Measurements from ENCODE around the gene PPP3CB. TPM values are rescaled to one million over a fixed set of nuclear protein-coding genes. Genes with fewer than 3 reads are reported as not detected.
A peak's percentile ranks its signal among the peaks of the same experiment; 100 is the strongest.

The PPP3CB gene
- total RNA-seq, 1 experiment from 2014 or later = 41.3 TPM

DNA sequence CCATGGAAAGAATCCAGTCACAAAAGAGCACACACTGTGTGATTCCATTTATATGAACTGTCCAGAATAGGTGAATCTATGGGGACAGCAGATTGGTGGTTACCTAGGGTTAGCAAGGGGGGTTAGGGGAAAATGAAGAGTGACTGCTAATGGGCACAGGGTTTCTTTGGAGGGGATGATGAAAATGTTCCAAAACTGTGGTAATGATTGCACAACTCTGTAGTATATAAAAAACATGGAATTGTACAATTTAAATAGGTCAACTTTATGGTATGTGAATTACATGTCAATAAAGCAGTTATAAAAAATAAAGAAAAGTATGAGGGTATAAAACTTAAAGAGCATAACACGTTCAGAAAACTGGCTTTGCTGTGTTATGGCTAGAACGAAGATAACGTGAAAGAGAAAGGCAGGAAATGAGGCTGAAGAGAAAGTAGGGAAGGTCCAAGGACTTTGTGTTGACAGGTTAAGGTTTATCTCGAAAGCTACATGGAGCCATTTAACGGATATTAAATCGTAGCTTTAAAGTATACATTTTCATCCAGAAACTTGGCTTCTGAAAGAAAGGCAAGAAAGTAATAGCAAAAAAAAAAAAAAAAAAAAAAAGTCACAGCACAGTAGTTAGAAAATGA lies 36.0 kb downstream of the PPP3CB start:
- Histone ChIP-seq H3K27me3 (no peaks in the 10 kb centered on the region), H3K36me3 (peaks cover 36% of the 10 kb centered on the region), H3K27ac (no peak overlapping the region), H3K4me3 (no peak overlapping the region), H3K4me1 (no peaks in the 10 kb centered on the region), H3K9me3 (replicated peaks) (no peaks in the 10 kb centered on the region)
- no peak for DNase-seq

GRCh38 chr10:73456187-73456890 lies 39.5 kb downstream of the PPP3CB start:
- Histone ChIP-seq H3K4me1 (no peaks in the 10 kb centered on the region), H3K27ac (no peak overlapping the region), H3K9me3 (replicated peaks) (no peaks in the 10 kb centered on the region), H3K4me3 (no peak overlapping the region), H3K36me3 (peaks cover 28% of the 10 kb centered on the region), H3K27me3 (no peaks in the 10 kb centered on the region)
- no peak for DNase-seq

DNA sequence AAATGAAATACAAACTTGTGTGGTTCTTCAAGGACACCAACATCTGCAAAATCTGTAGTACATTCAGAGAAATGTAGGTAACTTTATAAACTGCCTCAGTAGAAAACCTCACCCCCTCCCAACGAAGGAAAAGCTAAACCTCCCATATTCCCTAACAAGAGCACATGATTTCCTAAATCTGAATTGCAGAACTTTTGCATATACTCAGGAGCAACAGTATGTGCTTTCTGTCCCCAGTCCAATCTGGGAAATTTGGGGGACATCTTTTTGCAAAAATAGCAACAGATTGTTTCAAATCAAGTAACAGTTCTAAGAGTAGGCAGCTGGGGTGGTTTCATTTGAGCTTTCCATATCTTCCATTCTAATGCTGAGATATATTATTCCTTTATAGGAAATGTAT lies 46.7 kb downstream of the PPP3CB start:
- Histone ChIP-seq H3K9me3 (replicated peaks) (no peaks in the 10 kb centered on the region), H3K27me3 (no peaks in the 10 kb centered on the region), H3K27ac (no peak overlapping the region), H3K4me3 (no peak overlapping the region), H3K36me3 (peaks cover 11% of the 10 kb centered on the region), H3K4me1 (no peaks in the 10 kb centered on the region)
- DNase-seq = no peak

DNA sequence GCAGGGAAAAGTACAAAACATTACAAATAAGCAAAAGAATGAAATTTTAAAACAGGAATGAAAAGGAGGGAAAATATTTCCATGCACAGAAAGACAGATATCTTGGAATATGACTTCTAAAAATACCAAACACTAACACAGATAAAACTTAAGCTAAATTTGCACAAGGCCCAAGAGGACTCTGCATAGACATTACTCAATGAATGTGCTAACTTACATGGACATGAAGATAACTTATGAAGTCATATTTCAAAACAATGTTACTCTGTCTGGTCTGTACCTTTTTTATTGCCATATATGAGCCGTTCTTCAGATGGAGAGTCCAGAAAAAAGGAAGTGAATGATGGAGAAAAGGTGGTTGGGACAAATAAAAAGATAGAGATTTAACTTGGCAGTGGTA lies 47.4 kb downstream of the PPP3CB start:
- H3K36me3 ChIP-seq = peaks cover 6% of the 10 kb centered on the region

DNA sequence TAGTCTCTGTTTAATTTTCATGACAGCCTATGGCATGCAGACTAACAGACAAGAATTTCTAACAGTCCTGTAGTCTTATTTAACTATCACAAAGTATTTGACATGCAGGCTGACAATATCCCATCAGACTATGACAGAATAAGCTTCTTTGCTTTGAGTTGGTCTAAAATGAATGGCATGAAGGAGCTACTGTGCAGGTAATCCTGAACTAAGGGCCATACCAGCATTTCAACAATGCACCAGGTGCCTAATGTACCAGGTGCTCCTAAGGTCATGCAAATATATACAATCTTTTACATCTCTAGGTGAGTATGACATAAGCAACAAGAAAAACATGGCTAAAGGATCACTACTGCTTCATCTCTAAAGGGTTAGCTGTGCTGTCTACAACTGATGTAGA lies 48.9 kb downstream of the PPP3CB start:
- Histone ChIP-seq H3K9me3 (replicated peaks) (no peaks in the 10 kb centered on the region), H3K4me1 (no peaks in the 10 kb centered on the region), H3K27me3 (no peaks in the 10 kb centered on the region), H3K4me3 (no peak overlapping the region), H3K36me3 (0 out of 2 replicates have a peak, but pooled peaks cover 2% of the 10 kb centered on the region), H3K27ac (no peak overlapping the region)
- DNase-seq = no peak

More for the DNA sequence above, 47.4 kb downstream of the PPP3CB start:
- Histone ChIP-seq H3K27me3 (no peaks in the 10 kb centered on the region), H3K4me3 (no peak overlapping the region), H3K9me3 (replicated peaks) (no peaks in the 10 kb centered on the region), H3K4me1 (no peaks in the 10 kb centered on the region), H3K27ac (no peak overlapping the region)
- no peak for DNase-seq

DNA sequence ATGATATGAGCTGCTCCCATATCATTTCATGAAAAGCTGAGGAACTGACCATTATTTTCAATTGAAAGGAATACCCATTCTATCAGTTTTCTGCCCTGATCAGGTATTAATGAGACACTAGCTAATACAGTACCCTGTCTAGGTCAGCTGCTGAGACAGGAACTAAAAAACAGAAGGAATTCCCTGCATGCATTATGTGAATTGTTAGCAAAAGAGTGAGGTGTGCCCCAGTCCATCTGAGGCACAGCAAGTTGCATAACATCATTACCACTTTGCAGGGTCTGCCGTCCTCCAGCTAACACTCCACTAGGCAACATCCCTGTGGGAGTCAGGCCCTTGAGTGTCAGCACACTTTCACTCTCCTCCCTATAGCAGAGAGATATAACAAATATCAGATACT lies 51.4 kb downstream of the PPP3CB start:
- no peak for DNase-seq
- H3K27ac ChIP-seq = no peak overlapping the region
- no peaks in the 10 kb centered on the region for H3K4me1 ChIP-seq
- no peaks in the 10 kb centered on the region for H3K9me3 ChIP-seq (replicated peaks)
- H3K27me3 ChIP-seq = no peaks in the 10 kb centered on the region
- 0 out of 2 replicates have a peak, but pooled peaks cover 2% of the 10 kb centered on the region for H3K36me3 ChIP-seq
- no peak overlapping the region for H3K4me3 ChIP-seq

- no peaks in the 10 kb centered on the region for H3K9me3 ChIP-seq (replicated peaks)
- DNase-seq = no peak
- no peaks in the 10 kb centered on the region for H3K27me3 ChIP-seq
- no peak overlapping the region for H3K4me3 ChIP-seq
- H3K36me3 ChIP-seq = peaks cover 12% of the 10 kb centered on the region
- no peak overlapping the region for H3K27ac ChIP-seq
- peaks cover under 1% of the 10 kb centered on the region; the same call in 1 of the 2 replicates for H3K4me1 ChIP-seq
These were observed 56.1 kb downstream of the PPP3CB start for GRCh38 chr10:73439605-73440312.

GRCh38 chr10:73439055-73439454 lies 56.8 kb downstream of the PPP3CB start:
- no peaks in the 10 kb centered on the region for H3K9me3 ChIP-seq (replicated peaks)
- no peak overlapping the region for H3K4me3 ChIP-seq
- H3K36me3 ChIP-seq = peaks cover 12% of the 10 kb centered on the region
- no peak for DNase-seq
- H3K27me3 ChIP-seq = no peaks in the 10 kb centered on the region
- H3K27ac ChIP-seq = no peak overlapping the region
- H3K4me1 ChIP-seq = peaks cover 7% of the 10 kb centered on the region

GRCh38 chr10:73433538-73433867 lies 62.3 kb downstream of the PPP3CB start, which contains the start of gene MSS51:
Gene MSS51, minus strand, starts transcription at chr10:73433561. Its CDS starts 5,277 bp downstream, at chr10:73428284.
- H3K4me1 ChIP-seq = peaks cover 22% of the 10 kb centered on the region
- peaks cover 9% of the 10 kb centered on the region for H3K36me3 ChIP-seq
- no peaks in the 10 kb centered on the region for H3K27me3 ChIP-seq
- H3K4me3 ChIP-seq = no peak within 1 kb of the TSS
- DNase-seq = peak; percentile 95 to 99
- H3K9me3 ChIP-seq (replicated peaks) = no peaks in the 10 kb centered on the region
- peak within 1 kb of the TSS; percentile 7; the same call in 1 of the 2 replicates for H3K27ac ChIP-seq

- DNase-seq = peak in 1 of 2 experiments; percentile 28
- Histone ChIP-seq H3K9me3 (replicated peaks) (no peaks in the 10 kb centered on the region), H3K4me1 (peaks cover 22% of the 10 kb centered on the region), H3K27me3 (no peaks in the 10 kb centered on the region), H3K4me3 (no peak overlapping the region), H3K36me3 (peaks cover 6% of the 10 kb centered on the region), H3K27ac (no peak overlapping the region; the same call in 1 of the 2 replicates)
These were observed 62.9 kb downstream of the PPP3CB start for GRCh38 chr10:73432646-73433537.

DNA sequence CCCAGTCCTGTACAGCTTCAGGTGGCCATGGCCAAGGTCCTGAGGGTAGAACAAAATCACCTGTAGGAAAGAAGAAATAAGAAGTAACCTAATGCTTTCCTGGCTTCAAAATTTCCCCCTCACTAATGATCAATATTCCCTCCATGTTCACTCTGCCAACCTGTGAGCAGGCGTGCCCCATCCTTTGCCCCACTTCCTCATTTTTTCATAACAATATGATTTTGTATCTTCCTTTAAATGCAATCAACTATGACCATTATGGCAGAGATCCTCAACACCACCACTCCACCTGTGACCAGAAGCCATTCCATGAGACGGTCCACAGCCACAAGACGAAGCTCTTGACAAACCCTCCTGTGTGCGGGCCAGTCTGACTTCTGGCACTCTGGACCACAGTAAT lies 69.5 kb downstream of the PPP3CB start:
- Histone ChIP-seq H3K9me3 (replicated peaks) (no peaks in the 10 kb centered on the region), H3K36me3 (peaks cover 18% of the 10 kb centered on the region), H3K4me1 (no peaks in the 10 kb centered on the region), H3K27ac (no peak overlapping the region), H3K27me3 (no peaks in the 10 kb centered on the region), H3K4me3 (no peak overlapping the region)
- no peak for DNase-seq

DNA sequence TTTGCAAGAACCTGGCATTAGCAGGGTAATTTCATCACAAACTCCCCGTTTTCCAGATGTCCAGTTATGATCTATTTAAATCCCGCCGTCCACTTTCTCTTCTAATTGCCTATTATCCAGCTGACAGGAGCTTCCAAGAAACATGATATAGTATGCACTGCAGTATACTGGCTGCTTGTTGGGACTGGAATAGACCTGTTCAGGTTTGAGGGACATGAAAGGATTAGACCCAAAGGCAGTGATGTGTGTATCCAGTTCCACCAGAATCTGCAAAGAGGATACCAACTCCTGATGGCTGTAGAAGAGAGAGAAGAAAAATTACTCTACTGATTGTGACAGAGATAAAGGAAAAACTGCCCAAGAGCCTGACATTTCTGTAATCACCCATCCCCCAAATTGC lies 71.3 kb downstream of the PPP3CB start:
- Histone ChIP-seq H3K27ac (no peak overlapping the region), H3K4me1 (no peaks in the 10 kb centered on the region), H3K4me3 (no peak overlapping the region), H3K36me3 (peaks cover 18% of the 10 kb centered on the region), H3K27me3 (no peaks in the 10 kb centered on the region), H3K9me3 (replicated peaks) (no peaks in the 10 kb centered on the region)
- no peak for DNase-seq

GRCh38 chr10:73423309-73423708 lies 72.5 kb downstream of the PPP3CB start:
- no peak overlapping the region for H3K4me3 ChIP-seq
- DNase-seq = no peak
- peaks cover 18% of the 10 kb centered on the region for H3K36me3 ChIP-seq
- no peak overlapping the region for H3K27ac ChIP-seq
- no peaks in the 10 kb centered on the region for H3K4me1 ChIP-seq
- no peaks in the 10 kb centered on the region for H3K9me3 ChIP-seq (replicated peaks)
- H3K27me3 ChIP-seq = no peaks in the 10 kb centered on the region

DNA sequence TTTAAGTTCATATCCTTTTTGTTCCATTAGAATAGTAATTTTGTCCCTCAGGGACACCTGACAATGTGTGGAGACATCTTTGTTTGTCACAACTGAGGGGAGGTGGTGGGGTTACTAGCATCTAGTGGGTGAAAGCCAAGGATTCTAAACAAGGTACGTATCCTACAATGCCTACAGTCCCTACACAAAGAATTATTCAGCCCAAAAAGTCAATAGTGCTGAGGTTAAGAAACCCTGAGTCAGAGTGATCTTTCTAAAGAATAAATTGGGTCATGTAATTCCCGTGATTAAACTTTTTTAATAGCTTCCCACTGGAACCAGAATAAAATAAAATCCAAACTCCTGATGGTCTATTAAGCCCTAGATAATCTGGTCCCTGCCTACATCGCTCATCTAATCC lies 79.3 kb downstream of the PPP3CB start:
- no peak for DNase-seq
- no peaks in the 10 kb centered on the region for H3K9me3 ChIP-seq (replicated peaks)
- no peak overlapping the region for H3K27ac ChIP-seq
- H3K36me3 ChIP-seq = no peaks in the 10 kb centered on the region
- no peaks in the 10 kb centered on the region for H3K4me1 ChIP-seq
- no peaks in the 10 kb centered on the region for H3K27me3 ChIP-seq
- H3K4me3 ChIP-seq = no peak overlapping the region
